SH-SY5Y (cell line): ENCODE measurements around the gene SFI1.

ENCODE experiments used
- GATA2 ChIP-seq: IDR thresholded peaks from 2 replicates; pipeline ENCODE4 v1.6.1; 2011; ENCODE audit warnings: mild to moderate bottlenecking, low read depth, low read length
- GATA3 ChIP-seq: IDR thresholded peaks from 2 replicates; pipeline ENCODE4 v1.6.1; 2011; ENCODE audit warnings: low read depth, mild to moderate bottlenecking, low read length, moderate library complexity

DNA sequence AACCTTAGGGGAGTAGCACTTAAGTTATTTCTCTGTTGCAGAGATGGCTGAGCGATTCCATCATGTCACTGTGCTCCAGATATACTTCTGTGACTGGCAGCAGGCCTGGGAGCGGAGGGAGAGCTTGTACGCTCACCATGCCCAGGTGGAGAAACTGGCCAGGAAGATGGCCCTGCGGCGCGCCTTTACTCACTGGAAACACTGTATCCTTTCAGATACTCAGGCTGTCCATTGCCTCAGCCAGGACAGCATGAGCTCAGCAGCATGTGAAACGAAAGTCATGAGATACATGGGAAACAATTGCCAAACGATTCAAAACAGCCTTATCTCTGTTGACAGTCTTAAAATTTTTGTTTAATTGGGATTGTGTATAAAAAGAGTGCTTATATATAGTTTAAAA, 78.9 kb downstream of the SFI1 start:
- TF ChIP-seq GATA2 (no peak), GATA3 (no peak)
